Hepatocyte (in vitro differentiated cells): Measurements from ENCODE around the gene CPM. TPM values are rescaled to one million over a fixed set of nuclear protein-coding genes. Genes with fewer than 3 reads are reported as not detected.

Source experiments
- DNase-seq: peaks from one replicate; pipeline ENCODE4 v3.0.0-alpha.2; 2016; ENCODE audit warnings: low spot score
- H2AFZ ChIP-seq: fragments of 200-600 bp; sonication (generic); 2 replicates; pipeline ENCODE4 v1.6.0; 2016; ENCODE audit warnings: antibody characterized with exemption, mild to moderate bottlenecking
- H3K27ac ChIP-seq: fragments of 200-600 bp; sonication (generic); 2 replicates; pipeline ENCODE4 v1.5.1; 2016; ENCODE audit warnings: mild to moderate bottlenecking
- H3K27me3 ChIP-seq: fragments of 200-600 bp; sonication (generic); 2 replicates; pipeline ENCODE4 v1.6.1; 2016
- H3K36me3 ChIP-seq: fragments of 200-600 bp; sonication (generic); replicated peaks from 2 replicates; pipeline ENCODE4 v1.5.1; 2016; ENCODE audit warnings: low read depth; ENCODE audit not compliant: insufficient read depth
- H3K4me1 ChIP-seq: fragments of 200-600 bp; sonication (generic); 2 replicates; pipeline ENCODE4 v1.5.1; 2016; ENCODE audit warnings: mild to moderate bottlenecking, moderate library complexity; ENCODE audit not compliant: insufficient read depth
- H3K4me2 ChIP-seq: fragments of 200-600 bp; sonication (generic); 2 replicates; pipeline ENCODE4 v1.6.0; 2016
- H3K4me3 ChIP-seq: fragments of 200-600 bp; sonication (generic); 2 replicates; pipeline ENCODE4 v1.5.1; 2016; ENCODE audit warnings: mild to moderate bottlenecking
- H3K79me2 ChIP-seq: fragments of 200-600 bp; sonication (generic); 2 replicates; pipeline ENCODE4 v1.6.0; 2017; ENCODE audit warnings: mild to moderate bottlenecking
- H3K9me2 ChIP-seq: fragments of 200-600 bp; sonication (generic); replicated peaks from 2 replicates; pipeline ENCODE4 v1.6.0; 2017; ENCODE audit warnings: mild to moderate bottlenecking; ENCODE audit not compliant: insufficient read depth
- H3K9me3 ChIP-seq: fragments of 200-600 bp; sonication (generic); 2 replicates; pipeline ENCODE4 v1.5.1; 2016; ENCODE audit warnings: low read depth, mild to moderate bottlenecking
- H4K20me1 ChIP-seq: fragments of 200-600 bp; sonication (generic); 2 replicates; pipeline ENCODE4 v1.6.0; 2016; ENCODE audit warnings: mild to moderate bottlenecking; ENCODE audit not compliant: insufficient read depth, poor library complexity, severe bottlenecking
- EZH2 ChIP-seq: fragments of 200-600 bp; sonication (generic); IDR thresholded peaks from 2 replicates; pipeline ENCODE4 v1.6.1; 2016; ENCODE audit warnings: antibody characterized with exemption, mild to moderate bottlenecking, borderline replicate concordance
- EZH2phosphoT487 ChIP-seq: fragments of 200-600 bp; sonication (generic); IDR thresholded peaks from one replicate; pipeline ENCODE4 v1.6.1; 2018; ENCODE audit warnings: antibody characterized with exemption, mild to moderate bottlenecking, low read depth, moderate library complexity; ENCODE audit not compliant: unreplicated experiment, severe bottlenecking
- WGBS: methylation state at CpG from one replicate; pipeline ENCODE4 v1.1.6; 2016; ENCODE audit warnings: low lambda C conversion rate; ENCODE audit errors: missing lambda C conversion rate; 5-methylcytosine and 5-hydroxymethylcytosine counted together
- polyA plus RNA-seq: library from polyadenylated mRNA; unstranded; fragments of >200 nt; fragmentation: Nextera tagmentation; extraction: Ambion mirVana; gene quantifications from 2 replicates; pipeline ENCODE4 v1.2.1, GENCODE V29; 2016
- total RNA-seq: library from RNA; depleted of rRNA; stranded (reverse); fragments of >200 nt; gene quantifications from 2 replicates; pipeline ENCODE4 v1.2.3, GENCODE V29; 2014
- TF ChIP-seq, protein P1 (sequence below): fragments of 200-600 bp; sonication (generic); IDR thresholded peaks from 2 replicates; pipeline ENCODE4 v1.5.1; 2016; ENCODE audit warnings: antibody characterized with exemption, mild to moderate bottlenecking; ENCODE audit not compliant: poor library complexity

Gene CPM
- total and polyA plus RNA-seq, 2 experiments from 2014 or later: 26.8 to 28.0 TPM

DNA sequence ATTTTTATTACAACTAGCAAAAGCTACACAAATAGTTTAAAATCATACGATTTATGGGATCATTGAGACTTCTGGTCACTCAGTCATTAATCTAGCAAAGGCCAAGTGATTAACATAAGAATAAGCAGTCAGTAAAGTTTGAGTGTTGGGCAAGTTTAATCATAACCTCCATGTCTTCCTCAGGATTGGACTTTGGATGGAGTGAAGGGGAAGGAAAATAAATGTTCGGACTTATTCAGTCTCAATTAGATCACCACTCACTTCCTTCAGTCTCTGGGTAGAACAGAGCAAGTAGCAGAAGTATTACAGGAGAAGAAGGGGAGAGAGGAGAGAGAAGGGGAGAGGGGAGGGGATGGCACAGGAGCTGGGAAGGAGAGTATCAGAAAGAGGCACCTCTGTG lies 31.4 kb downstream of the CPM start:
- 79% methylated on average over 2 of the region's 2 CpGs for WGBS

DNA sequence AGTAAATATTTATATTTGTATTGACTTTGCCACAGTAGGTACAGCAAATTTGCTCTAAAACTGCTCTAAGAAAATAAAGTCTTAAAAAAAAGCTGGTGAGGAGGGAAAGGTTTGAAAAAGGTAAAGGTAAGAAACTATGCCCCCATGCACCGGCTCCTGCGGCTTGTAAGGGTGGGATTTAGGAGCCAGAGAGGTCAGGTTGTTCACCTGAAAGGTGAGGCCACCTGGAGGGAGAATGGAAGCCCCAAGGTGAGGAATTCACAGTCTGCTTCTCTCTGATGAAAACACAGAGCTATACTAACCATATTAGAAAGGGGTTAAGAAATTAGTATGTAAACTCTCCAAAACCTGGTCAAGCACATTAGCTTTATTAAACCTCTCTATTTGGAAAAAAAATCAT lies 31.8 kb downstream of the CPM start:
- H3K36me3 ChIP-seq: no peaks in the 10 kb centered on the region
- no peaks in the 10 kb centered on the region for H3K9me3 ChIP-seq
- H3K27ac ChIP-seq: no peak overlapping the region
- H3K4me1 ChIP-seq: peaks cover 4% of the 10 kb centered on the region
- no peaks in the 10 kb centered on the region for H3K79me2 ChIP-seq
- no peaks in the 10 kb centered on the region for H3K9me2 ChIP-seq
- H4K20me1 ChIP-seq: no peaks in the 10 kb centered on the region
- no peak for TF ChIP-seq EZH2
- H3K4me3 ChIP-seq: no peak overlapping the region
- no peak for DNase-seq
- WGBS: 83% methylated on average over 2 of the region's 2 CpGs
- no peak overlapping the region for H3K4me2 ChIP-seq
- no peak overlapping the region for H2AFZ ChIP-seq
- no peaks in the 10 kb centered on the region for H3K27me3 ChIP-seq

More for the DNA sequence above, 31.4 kb downstream of the CPM start:
- Histone ChIP-seq H4K20me1 (no peaks in the 10 kb centered on the region), H3K9me2 (no peaks in the 10 kb centered on the region), H3K9me3 (no peaks in the 10 kb centered on the region), H3K4me1 (peaks cover 4% of the 10 kb centered on the region), H3K4me2 (no peak overlapping the region), H3K79me2 (no peaks in the 10 kb centered on the region), H3K36me3 (no peaks in the 10 kb centered on the region), H2AFZ (no peak overlapping the region), H3K27me3 (no peaks in the 10 kb centered on the region), H3K4me3 (no peak overlapping the region), H3K27ac (no peak overlapping the region)
- TF ChIP-seq EZH2phosphoT487 (no peak), EZH2 (no peak)
- TF ChIP-seq, protein P1, sequence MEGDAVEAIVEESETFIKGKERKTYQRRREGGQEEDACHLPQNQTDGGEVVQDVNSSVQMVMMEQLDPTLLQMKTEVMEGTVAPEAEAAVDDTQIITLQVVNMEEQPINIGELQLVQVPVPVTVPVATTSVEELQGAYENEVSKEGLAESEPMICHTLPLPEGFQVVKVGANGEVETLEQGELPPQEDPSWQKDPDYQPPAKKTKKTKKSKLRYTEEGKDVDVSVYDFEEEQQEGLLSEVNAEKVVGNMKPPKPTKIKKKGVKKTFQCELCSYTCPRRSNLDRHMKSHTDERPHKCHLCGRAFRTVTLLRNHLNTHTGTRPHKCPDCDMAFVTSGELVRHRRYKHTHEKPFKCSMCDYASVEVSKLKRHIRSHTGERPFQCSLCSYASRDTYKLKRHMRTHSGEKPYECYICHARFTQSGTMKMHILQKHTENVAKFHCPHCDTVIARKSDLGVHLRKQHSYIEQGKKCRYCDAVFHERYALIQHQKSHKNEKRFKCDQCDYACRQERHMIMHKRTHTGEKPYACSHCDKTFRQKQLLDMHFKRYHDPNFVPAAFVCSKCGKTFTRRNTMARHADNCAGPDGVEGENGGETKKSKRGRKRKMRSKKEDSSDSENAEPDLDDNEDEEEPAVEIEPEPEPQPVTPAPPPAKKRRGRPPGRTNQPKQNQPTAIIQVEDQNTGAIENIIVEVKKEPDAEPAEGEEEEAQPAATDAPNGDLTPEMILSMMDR: no peak
- no peak for DNase-seq

DNA sequence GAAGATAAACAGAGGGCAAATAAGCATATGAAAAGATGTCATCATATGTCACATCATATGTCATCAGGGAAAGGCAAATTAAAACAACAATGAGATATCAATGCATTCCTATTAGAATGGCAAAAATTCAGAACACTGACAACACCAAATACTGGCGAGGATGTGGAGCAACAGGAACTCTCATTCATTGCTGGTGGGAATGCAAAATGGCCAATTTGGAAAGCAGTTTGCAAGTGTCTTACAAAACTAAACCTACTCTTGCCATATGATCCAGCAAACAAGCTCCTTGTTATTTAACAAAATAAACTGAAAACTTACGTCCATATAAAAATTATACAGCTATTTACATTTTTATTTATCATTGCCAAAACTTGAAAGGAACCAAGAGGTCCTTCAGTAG lies 32.7 kb downstream of the CPM start:
- H3K27me3 ChIP-seq: no peaks in the 10 kb centered on the region
- H3K4me2 ChIP-seq: no peak overlapping the region
- no peaks in the 10 kb centered on the region for H3K36me3 ChIP-seq
- H3K4me1 ChIP-seq: peaks cover 4% of the 10 kb centered on the region
- no peak for DNase-seq
- no peak overlapping the region for H3K4me3 ChIP-seq
- H3K9me2 ChIP-seq: no peaks in the 10 kb centered on the region
- TF ChIP-seq, protein P1: no peak
- TF ChIP-seq EZH2phosphoT487 (no peak), EZH2 (no peak)
- H4K20me1 ChIP-seq: no peaks in the 10 kb centered on the region
- 75% methylated on average over 2 of the region's 2 CpGs for WGBS
- no peaks in the 10 kb centered on the region for H3K9me3 ChIP-seq
- no peak overlapping the region for H2AFZ ChIP-seq
- H3K79me2 ChIP-seq: no peaks in the 10 kb centered on the region
- H3K27ac ChIP-seq: no peak overlapping the region

DNA sequence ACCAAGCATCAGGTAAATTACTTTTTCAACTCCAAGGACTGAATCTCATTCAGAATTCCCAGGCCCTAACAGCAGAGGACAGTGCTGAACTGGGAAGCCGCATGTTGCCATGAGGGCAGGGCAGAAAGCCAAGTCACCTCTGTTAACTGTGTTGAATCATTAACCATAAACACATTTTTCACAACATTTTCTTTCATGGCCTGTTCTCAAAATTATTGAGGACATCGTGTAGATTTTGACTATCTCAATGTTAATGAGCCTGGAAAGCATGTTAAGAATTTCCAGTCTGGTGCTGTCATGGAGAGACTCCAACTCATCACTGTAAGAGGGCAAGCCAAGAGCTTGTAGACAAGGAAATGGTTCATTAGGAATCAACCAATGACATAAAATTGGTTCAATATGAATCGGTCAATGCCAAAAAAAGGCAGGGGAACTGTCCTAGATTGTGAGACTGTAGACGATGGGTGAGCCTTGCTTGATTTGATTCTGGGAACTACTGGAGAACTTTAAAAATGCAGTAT lies 33.7 kb downstream of the CPM start:
- DNase-seq: peak; percentile 74
- TF ChIP-seq EZH2 (no peak), EZH2phosphoT487 (no peak)
- TF ChIP-seq, protein P1: peak; percentile 57
- Histone ChIP-seq H3K4me2 (no peak overlapping the region), H2AFZ (no peak overlapping the region), H3K36me3 (no peaks in the 10 kb centered on the region), H3K4me3 (no peak overlapping the region), H4K20me1 (no peaks in the 10 kb centered on the region), H3K4me1 (peaks cover 4% of the 10 kb centered on the region), H3K9me3 (no peaks in the 10 kb centered on the region), H3K79me2 (no peaks in the 10 kb centered on the region), H3K27me3 (no peaks in the 10 kb centered on the region), H3K9me2 (no peaks in the 10 kb centered on the region), H3K27ac (no peak overlapping the region)
- WGBS: 79% methylated on average over 4 of the region's 4 CpGs
